Testis (tissue), 2 donors: ENCODE data around the gene GYPB.
"Not testable (repeated sequence)": the region's sequence is repeated elsewhere in the genome, so short reads cannot be mapped to it uniquely, and the experiment has no call there.

ENCODE experiments used
- POLR2A ChIP-seq: fragments of 450-650 bp; IDR thresholded peaks from one replicate; pipeline ENCODE4 v1.6.1; 2017; ENCODE audit warnings: antibody characterized with exemption, mild to moderate bottlenecking, moderate library complexity
- TF ChIP-seq, protein P1 (sequence below), 3 experiments: fragments of 450-650 bp in 2 of 3; fragments of 200-600 bp in 1 of 3; sonication (generic) in 1 of 3; IDR thresholded peaks; one replicate each; pipeline ENCODE4 v1.5.1; 2016 to 2019; ENCODE audit warnings: antibody characterized with exemption in 3 of 3, mild to moderate bottlenecking in 2 of 3, moderate library complexity in 1 of 3

DNA sequence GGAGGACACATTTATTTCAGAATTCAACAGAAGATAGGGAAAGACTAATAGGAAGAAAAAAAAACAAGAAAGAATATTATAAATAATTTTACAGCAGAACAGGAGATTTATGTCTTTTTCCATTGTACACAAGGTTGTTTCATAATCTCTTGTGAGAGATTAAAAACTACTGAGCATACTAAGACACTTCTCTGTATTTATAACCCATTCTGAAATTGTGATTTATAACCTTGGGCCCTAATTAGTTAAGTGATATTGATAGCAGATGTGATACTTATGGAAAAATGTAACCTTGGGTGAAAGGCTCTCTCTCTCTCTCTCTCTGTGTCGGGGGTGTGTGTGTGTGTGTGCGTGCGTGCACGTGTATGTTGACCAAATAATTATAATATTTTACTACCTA, 12.7 kb upstream of the GYPB start:
- not testable (repeated sequence) for TF ChIP-seq POLR2A
- TF ChIP-seq, protein P1, sequence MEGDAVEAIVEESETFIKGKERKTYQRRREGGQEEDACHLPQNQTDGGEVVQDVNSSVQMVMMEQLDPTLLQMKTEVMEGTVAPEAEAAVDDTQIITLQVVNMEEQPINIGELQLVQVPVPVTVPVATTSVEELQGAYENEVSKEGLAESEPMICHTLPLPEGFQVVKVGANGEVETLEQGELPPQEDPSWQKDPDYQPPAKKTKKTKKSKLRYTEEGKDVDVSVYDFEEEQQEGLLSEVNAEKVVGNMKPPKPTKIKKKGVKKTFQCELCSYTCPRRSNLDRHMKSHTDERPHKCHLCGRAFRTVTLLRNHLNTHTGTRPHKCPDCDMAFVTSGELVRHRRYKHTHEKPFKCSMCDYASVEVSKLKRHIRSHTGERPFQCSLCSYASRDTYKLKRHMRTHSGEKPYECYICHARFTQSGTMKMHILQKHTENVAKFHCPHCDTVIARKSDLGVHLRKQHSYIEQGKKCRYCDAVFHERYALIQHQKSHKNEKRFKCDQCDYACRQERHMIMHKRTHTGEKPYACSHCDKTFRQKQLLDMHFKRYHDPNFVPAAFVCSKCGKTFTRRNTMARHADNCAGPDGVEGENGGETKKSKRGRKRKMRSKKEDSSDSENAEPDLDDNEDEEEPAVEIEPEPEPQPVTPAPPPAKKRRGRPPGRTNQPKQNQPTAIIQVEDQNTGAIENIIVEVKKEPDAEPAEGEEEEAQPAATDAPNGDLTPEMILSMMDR (IDR thresholded peaks at IDR 0.05), result not testable (repeated sequence)
